Adrenal gland (tissue), 12 donors: Measurements from ENCODE around the gene TES. TPM values are rescaled to one million over a fixed set of nuclear protein-coding genes. Genes with fewer than 3 reads are reported as not detected.

Source experiments
- DNase-seq, 7 donors: peaks; one replicate each; pipeline ENCODE4 v3.0.0-alpha.2; 2019 to 2020
- H3K27ac ChIP-seq, 5 donors: fragments of 200-600 bp; sonication (generic) in 4 of 5; 1 replicate in 3 of 5; 2 replicates in 2 of 5; pipeline versions ENCODE4 v1.5.1 to v1.8.0; 2016 to 2020; ENCODE audit warnings: mild to moderate bottlenecking in 1 of 5
- H3K27me3 ChIP-seq: fragments of 200-600 bp; 2 replicates; pipeline ENCODE4 v1.8.0; 2021
- H3K36me3 ChIP-seq, 2 donors: fragments of 200-600 bp; replicated peaks in 1 of 2; 1 replicate in 1 of 2; 2 replicates in 1 of 2; pipeline versions ENCODE4 v1.5.1 to v1.8.0; 2018 to 2022
- H3K4me1 ChIP-seq, 2 donors: fragments of 200-600 bp; replicated peaks in 1 of 2; 1 replicate in 1 of 2; 2 replicates in 1 of 2; pipeline versions ENCODE4 v1.5.1 to v1.8.0; 2018 to 2021
- H3K4me3 ChIP-seq, 4 donors: fragments of 200-600 bp; sonication (generic) in 3 of 4; one replicate each; pipeline ENCODE4 v1.5.1; 2016 to 2018
- H3K9me3 ChIP-seq, 3 donors: fragments of 200-600 bp; sonication (generic) in 1 of 3; replicated peaks in 1 of 3; 1 replicate in 2 of 3; 2 replicates in 1 of 3; pipeline versions ENCODE4 v1.5.1 to v1.8.0; 2016 to 2021
- POLR2A ChIP-seq, 2 donors: fragments of 450-650 bp; IDR thresholded peaks; one replicate each; pipeline ENCODE4 v1.6.1; 2017; ENCODE audit warnings: antibody characterized with exemption in 2 of 2, mild to moderate bottlenecking in 2 of 2, moderate library complexity in 1 of 2
- WGBS, 4 donors: extraction: QIAGEN DNeasy Blood & Tissue Kit in 2 of 4; methylation state at CpG; one replicate each; pipeline versions ENCODE4 v1.1.5 to v1.1.7; 2013 to 2017; 5-methylcytosine and 5-hydroxymethylcytosine counted together
- intact Hi-C, 2 donors: fragments of 100-400 bp; cut with DNase I; formaldehyde crosslinking; loops; one replicate each; pipeline versions ENCODE4 v1.14.1 to v1.15.0; 2022 to 2023
- polyA plus RNA-seq, 3 donors: library from polyadenylated mRNA; stranded (reverse); fragments of 200-250 nt in 2 of 3; fragments of 350-450 nt in 1 of 3; fragmentation: Illumina TruSeq in 1 of 3; extraction: RNeasy Lipid Tissue Mini Kit (QIAGEN cat#74804) in 1 of 3; gene quantifications; one replicate each; pipeline ENCODE4 v1.2.3, GENCODE V29; 2013 to 2014
- total RNA-seq, 9 donors: library from RNA; depleted of rRNA in 4 of 9; stranded (reverse); fragments of >200 nt in 4 of 9; fragments of 120-200 nt in 1 of 9; fragmentation: NEBNext Ultra II Directional in 1 of 9; extraction: Animal tissue kit (Norgen Biotek cat#: 25700) in 1 of 9; gene quantifications; one replicate each; pipeline versions ENCODE4 v1.1.0 to v1.2.4, GENCODE V29; 2013 to 2023
- TF ChIP-seq, protein P1 (sequence below), 6 experiments: fragments of 450-650 bp in 4 of 6; fragments of 200-600 bp in 2 of 6; sonication (generic) in 1 of 6; IDR thresholded peaks; 1 replicate in 5 of 6; 2 replicates in 1 of 6; pipeline versions ENCODE4 v1.5.1 to v1.8.0; 2016 to 2021; ENCODE audit warnings: antibody characterized with exemption in 6 of 6, mild to moderate bottlenecking in 2 of 6, moderate library complexity in 1 of 6
- donor health status: healthy with polysubstance abuse.
- donor health status: Bipolar disorder and iron deficiency.
- donor health status: DM: yes; HTN: yes; CAD: no.
- donor health status: DM: no; HTN: no; CAD: no.
- donor health status: DM: no; HTN: no; CAD: no.
- donor health status: DM: yes; HTN: yes; CAD: no.

The TES gene
- total and polyA plus RNA-seq, 12 donors: 3.9 to 21.8 (median 12.5) TPM

DNA sequence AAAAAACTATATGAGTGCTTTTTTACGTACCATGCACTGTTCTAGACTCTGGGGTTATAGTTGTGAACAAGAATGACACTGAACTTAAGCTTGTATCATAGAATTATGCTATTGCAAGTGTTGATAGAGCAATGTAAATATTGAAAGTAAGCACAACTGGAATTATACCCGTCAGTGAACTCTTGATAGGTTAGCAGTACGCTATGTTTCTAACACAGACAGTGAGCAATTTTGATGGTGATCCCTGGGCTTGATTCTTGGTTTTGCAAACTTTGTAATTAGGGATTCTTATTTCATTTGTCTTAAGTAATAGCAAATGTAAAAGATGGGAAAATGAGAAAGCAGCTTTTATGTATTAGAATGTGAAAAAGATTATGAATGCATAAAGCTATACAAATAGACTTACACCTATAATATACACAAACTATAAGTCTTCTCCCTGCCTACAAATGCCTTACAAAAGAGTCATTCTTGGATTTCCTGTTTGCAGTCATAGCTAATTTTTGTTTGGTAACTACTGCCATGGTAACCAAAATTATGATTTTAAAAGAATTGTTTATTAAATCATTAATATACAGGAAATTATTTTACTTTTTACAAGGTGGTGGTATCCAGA is 6.7 kb downstream of the TES start:
- H3K4me3 ChIP-seq: no peak overlapping the region
- no peak for TF ChIP-seq POLR2A (IDR thresholded peaks at IDR 0.05)
- TF ChIP-seq, protein P1, sequence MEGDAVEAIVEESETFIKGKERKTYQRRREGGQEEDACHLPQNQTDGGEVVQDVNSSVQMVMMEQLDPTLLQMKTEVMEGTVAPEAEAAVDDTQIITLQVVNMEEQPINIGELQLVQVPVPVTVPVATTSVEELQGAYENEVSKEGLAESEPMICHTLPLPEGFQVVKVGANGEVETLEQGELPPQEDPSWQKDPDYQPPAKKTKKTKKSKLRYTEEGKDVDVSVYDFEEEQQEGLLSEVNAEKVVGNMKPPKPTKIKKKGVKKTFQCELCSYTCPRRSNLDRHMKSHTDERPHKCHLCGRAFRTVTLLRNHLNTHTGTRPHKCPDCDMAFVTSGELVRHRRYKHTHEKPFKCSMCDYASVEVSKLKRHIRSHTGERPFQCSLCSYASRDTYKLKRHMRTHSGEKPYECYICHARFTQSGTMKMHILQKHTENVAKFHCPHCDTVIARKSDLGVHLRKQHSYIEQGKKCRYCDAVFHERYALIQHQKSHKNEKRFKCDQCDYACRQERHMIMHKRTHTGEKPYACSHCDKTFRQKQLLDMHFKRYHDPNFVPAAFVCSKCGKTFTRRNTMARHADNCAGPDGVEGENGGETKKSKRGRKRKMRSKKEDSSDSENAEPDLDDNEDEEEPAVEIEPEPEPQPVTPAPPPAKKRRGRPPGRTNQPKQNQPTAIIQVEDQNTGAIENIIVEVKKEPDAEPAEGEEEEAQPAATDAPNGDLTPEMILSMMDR (IDR thresholded peaks at IDR 0.05): no peak
- intact Hi-C loops: no loop called here
- no peaks in the 10 kb centered on the region for H3K9me3 ChIP-seq
- peaks cover 1% of the 10 kb centered on the region for H3K27me3 ChIP-seq
- no peak overlapping the region for H3K27ac ChIP-seq
- peaks cover 4 to 14% of the 10 kb centered on the region in 2 donors for H3K4me1 ChIP-seq
- DNase-seq: no peak
- WGBS, 4 donors: 85 to 92% (median 91%) methylated on average over 3 of the region's 3 CpGs
- H3K36me3 ChIP-seq: no peaks in the 10 kb centered on the region

DNA sequence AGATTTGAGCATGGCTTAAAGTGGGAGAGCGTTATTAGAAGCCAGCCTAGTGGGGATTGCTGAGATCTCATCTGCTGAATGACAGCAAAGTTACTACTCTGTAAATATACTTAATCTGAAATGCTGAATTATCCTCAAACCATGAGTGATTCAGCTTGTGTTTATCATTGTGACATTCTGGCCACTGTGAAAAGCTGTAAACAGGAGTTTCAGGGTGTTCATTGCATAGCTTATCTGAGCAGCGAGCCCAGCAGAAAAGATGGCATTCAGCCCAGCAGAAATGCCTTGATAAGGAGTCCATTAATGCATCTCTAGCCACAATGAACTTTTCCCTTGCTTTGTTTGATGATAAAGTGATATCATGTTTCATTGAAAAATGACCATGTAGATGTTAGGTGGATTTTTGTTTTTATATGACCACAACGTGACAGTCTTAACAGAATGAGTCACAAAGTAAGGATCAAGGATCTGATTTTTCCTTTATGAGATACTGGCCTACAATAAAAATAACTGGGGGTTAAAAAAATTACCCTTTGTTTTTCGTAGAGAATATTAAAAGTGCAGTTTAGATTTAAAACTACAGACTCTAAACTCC is 7.8 kb downstream of the TES start:
- peak; percentile 22 to 83 (median 62) for DNase-seq
- WGBS, 4 donors: 28 to 38% (median 32%) methylated on average over 4 of the region's 4 CpGs
- Histone ChIP-seq H3K4me1 (peaks cover 4 to 14% of the 10 kb centered on the region in 2 donors), H3K27ac (no peak overlapping the region), H3K36me3 (no peaks in the 10 kb centered on the region), H3K9me3 (no peaks in the 10 kb centered on the region), H3K4me3 (no peak overlapping the region), H3K27me3 (no peaks in the 10 kb centered on the region)
- intact Hi-C loops: no loop called here
- TF ChIP-seq, protein P1 (IDR thresholded peaks at IDR 0.05): no peak
- no peak for TF ChIP-seq POLR2A (IDR thresholded peaks at IDR 0.05)

DNA sequence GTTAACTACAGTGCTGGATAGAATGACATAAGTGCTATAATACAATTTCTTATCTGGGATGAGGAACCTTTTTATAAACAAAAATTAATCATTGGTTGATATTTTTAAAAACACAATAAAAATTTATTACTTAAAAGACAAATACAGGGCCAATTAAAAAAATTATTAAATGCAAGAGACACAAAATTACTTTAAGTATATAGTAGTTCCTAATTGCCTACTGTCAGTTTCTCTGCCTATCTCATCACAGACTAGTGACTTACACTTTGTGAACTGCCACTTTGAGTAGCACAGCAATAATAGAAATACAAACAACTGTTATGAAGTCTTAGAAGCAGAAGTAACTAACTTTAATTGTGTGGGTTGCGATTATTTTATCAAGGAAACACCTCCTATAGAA is 8.4 kb downstream of the TES start:
- Histone ChIP-seq H3K4me1 (peaks cover 4 to 14% of the 10 kb centered on the region in 2 donors), H3K27ac (no peak overlapping the region), H3K36me3 (no peaks in the 10 kb centered on the region), H3K4me3 (no peak overlapping the region), H3K27me3 (no peaks in the 10 kb centered on the region), H3K9me3 (no peaks in the 10 kb centered on the region)
- WGBS, 4 donors: 0 to 93% (median 69%) methylated on average over 1 of the region's 1 CpG
- no peak for TF ChIP-seq POLR2A (IDR thresholded peaks at IDR 0.05)
- TF ChIP-seq, protein P1 (IDR thresholded peaks at IDR 0.05): no peak
- intact Hi-C loops: no loop called here
- no peak for DNase-seq

DNA sequence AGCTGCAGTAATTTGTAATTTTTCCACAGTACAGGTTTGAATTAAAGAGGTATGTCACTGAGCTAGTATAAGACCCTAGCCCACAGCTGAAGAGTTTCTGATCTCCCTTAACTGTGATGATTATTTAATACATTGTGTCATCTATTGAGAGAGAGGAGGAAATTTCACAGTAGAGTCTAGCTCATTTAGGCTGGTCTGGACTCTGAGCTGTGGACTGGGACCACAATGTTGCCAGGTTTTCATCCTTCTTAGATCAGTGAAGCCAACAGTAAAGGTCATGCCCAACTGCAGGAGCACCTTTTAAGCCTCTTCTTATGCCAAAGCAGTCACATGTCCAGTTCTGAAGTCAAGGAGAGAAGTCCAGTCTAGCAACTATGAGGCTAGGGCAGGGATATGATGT is 8.9 kb downstream of the TES start:
- Histone ChIP-seq H3K27me3 (no peaks in the 10 kb centered on the region), H3K4me1 (peaks cover 4 to 14% of the 10 kb centered on the region in 2 donors), H3K9me3 (no peaks in the 10 kb centered on the region), H3K36me3 (no peaks in the 10 kb centered on the region), H3K4me3 (no peak overlapping the region), H3K27ac (no peak overlapping the region)
- no peak for DNase-seq
- intact Hi-C loops: no loop called here
- TF ChIP-seq POLR2A (IDR thresholded peaks at IDR 0.05): no peak
- TF ChIP-seq, protein P1 (IDR thresholded peaks at IDR 0.05): no peak
